H9 (cell line): ENCODE measurements around the gene ATAT1. TPM values are rescaled to one million over a fixed set of nuclear protein-coding genes. Genes with fewer than 3 reads are reported as not detected.
A peak's percentile ranks its signal among the peaks of the same experiment; 100 is the strongest.

ENCODE experiments used
- DNase-seq: peaks from one replicate; pipeline ENCODE4 v3.0.0-alpha.2; 2017
- H2AFZ ChIP-seq: one replicate; pipeline ENCODE4 v1.6.1; 2013; ENCODE audit warnings: mild to moderate bottlenecking, low read length, control low read depth, moderate library complexity
- H2AK5ac ChIP-seq: 2 replicates; pipeline ENCODE4 v1.6.1; 2013; ENCODE audit warnings: low read length, control low read depth, mixed read lengths; ENCODE audit not compliant: insufficient read length
- H2BK120ac ChIP-seq: one replicate; pipeline ENCODE4 v1.6.1; 2013; ENCODE audit warnings: low read depth, mild to moderate bottlenecking, low read length, control low read depth, inconsistent platforms; ENCODE audit not compliant: poor library complexity, severe bottlenecking
- H2BK12ac ChIP-seq: 2 replicates; pipeline ENCODE4 v1.6.1; 2013; ENCODE audit warnings: low read length, control low read depth, mixed read lengths, low read depth; ENCODE audit not compliant: insufficient read length
- H2BK15ac ChIP-seq: 2 replicates; pipeline ENCODE4 v1.6.1; 2013; ENCODE audit warnings: low read depth, low read length, control low read depth
- H2BK20ac ChIP-seq: one replicate; pipeline ENCODE4 v1.6.1; 2013; ENCODE audit warnings: low read depth, mild to moderate bottlenecking, low read length, control low read depth, inconsistent platforms; ENCODE audit not compliant: poor library complexity, severe bottlenecking
- H2BK5ac ChIP-seq: 2 replicates; pipeline ENCODE4 v1.6.1; 2013; ENCODE audit warnings: low read length, control low read depth, mixed read lengths; ENCODE audit not compliant: insufficient read length
- H3K14ac ChIP-seq: 2 replicates; pipeline ENCODE4 v1.6.1; 2013; ENCODE audit warnings: low read length, control low read depth; ENCODE audit not compliant: insufficient read depth
- H3K18ac ChIP-seq: 2 replicates; pipeline ENCODE4 v1.6.1; 2013; ENCODE audit warnings: low read depth, mild to moderate bottlenecking, mixed read lengths, low read length, control low read depth; ENCODE audit not compliant: insufficient read length
- H3K23ac ChIP-seq: 2 replicates; pipeline ENCODE4 v1.6.1; 2013; ENCODE audit warnings: low read length, control low read depth, mixed read lengths, low read depth; ENCODE audit not compliant: insufficient read length
- H3K23me2 ChIP-seq: 2 replicates; pipeline ENCODE4 v1.6.1; 2013; ENCODE audit warnings: low read depth, mild to moderate bottlenecking, mixed read lengths, low read length, control low read depth; ENCODE audit not compliant: insufficient read length, poor library complexity, severe bottlenecking
- H3K27ac ChIP-seq: 2 replicates; pipeline ENCODE4 v1.5.1; 2013; ENCODE audit warnings: low read length, control low read depth, mixed read lengths, low read depth; ENCODE audit not compliant: insufficient read length
- H3K27me3 ChIP-seq: 2 replicates; pipeline ENCODE4 v1.6.1; 2013; ENCODE audit warnings: low read length, control low read depth, inconsistent platforms; ENCODE audit not compliant: insufficient read depth
- H3K4ac ChIP-seq: 2 replicates; pipeline ENCODE4 v1.6.1; 2013; ENCODE audit warnings: low read depth, mild to moderate bottlenecking, control low read depth, inconsistent platforms, low read length, moderate library complexity
- H3K4me1 ChIP-seq: 2 replicates; pipeline ENCODE4 v1.6.1; 2013; ENCODE audit warnings: low read length, control low read depth, inconsistent platforms; ENCODE audit not compliant: insufficient read depth
- H3K4me2 ChIP-seq: 2 replicates; pipeline ENCODE4 v1.6.1; 2013; ENCODE audit warnings: low read length, control low read depth, mixed read lengths; ENCODE audit not compliant: insufficient read length, insufficient read depth
- H3K56ac ChIP-seq: 2 replicates; pipeline ENCODE4 v1.6.1; 2013; ENCODE audit warnings: low read depth, mild to moderate bottlenecking, mixed read lengths, low read length, control low read depth; ENCODE audit not compliant: insufficient read length
- H3K79me1 ChIP-seq: 2 replicates; pipeline ENCODE4 v1.6.1; 2013; ENCODE audit warnings: low read depth, mild to moderate bottlenecking, moderate library complexity, low read length, control low read depth, inconsistent platforms; ENCODE audit not compliant: insufficient read depth, poor library complexity, severe bottlenecking
- H3K79me2 ChIP-seq: 2 replicates; pipeline ENCODE4 v1.6.1; 2013; ENCODE audit warnings: low read length, control low read depth, inconsistent platforms; ENCODE audit not compliant: insufficient read depth
- H3K9ac ChIP-seq: 2 replicates; pipeline ENCODE4 v1.6.1; 2013; ENCODE audit warnings: low read length, control low read depth, mixed read lengths; ENCODE audit not compliant: insufficient read length; ENCODE audit errors: extremely low read depth
- H3K9me3 ChIP-seq: one replicate; pipeline ENCODE4 v1.6.1; 2013; ENCODE audit warnings: low read depth, low read length, inconsistent platforms; ENCODE audit not compliant: control insufficient read depth
- H3T11ph ChIP-seq: one replicate; pipeline ENCODE4 v1.6.1; 2013; ENCODE audit warnings: mild to moderate bottlenecking, low read length, control low read depth, inconsistent platforms
- H4K20me1 ChIP-seq: one replicate; pipeline ENCODE4 v1.6.1; 2013; ENCODE audit not compliant: control insufficient read depth, insufficient read length, insufficient read depth
- H4K5ac ChIP-seq: 2 replicates; pipeline ENCODE4 v1.6.1; 2013; ENCODE audit warnings: low read depth, mild to moderate bottlenecking, mixed read lengths, low read length, control low read depth; ENCODE audit not compliant: insufficient read length
- H4K8ac ChIP-seq: replicated peaks from 2 replicates; pipeline ENCODE4 v1.6.1; 2013; ENCODE audit warnings: low read length, control low read depth, mixed read lengths, low read depth; ENCODE audit not compliant: insufficient read length
- H4K91ac ChIP-seq: 2 replicates; pipeline ENCODE4 v1.6.1; 2013; ENCODE audit warnings: low read depth, mild to moderate bottlenecking, moderate library complexity, mixed read lengths, low read length, control low read depth; ENCODE audit not compliant: insufficient read length
- H3K27ac Mint-ChIP-seq, 3 experiments: 2 replicates in 2 of 3; 3 replicates in 1 of 3; pipeline ENCODE4 v1.8.0; 2020 to 2021; ENCODE audit warnings: mixed read lengths in 3 of 3, mild to moderate bottlenecking in 1 of 3, moderate library complexity in 1 of 3
- H3K27me3 Mint-ChIP-seq: 2 replicates; pipeline ENCODE4 v1.8.0; 2021; ENCODE audit warnings: low read depth, mild to moderate bottlenecking, moderate library complexity, mixed read lengths
- H3K36me3 Mint-ChIP-seq, 3 experiments: 2 replicates in 2 of 3; 3 replicates in 1 of 3; pipeline ENCODE4 v1.8.0; 2020 to 2021; ENCODE audit warnings: low read depth in 3 of 3, mixed read lengths in 3 of 3; ENCODE audit not compliant: insufficient read depth in 1 of 3
- H3K4me1 Mint-ChIP-seq, 2 experiments: 2 replicates each; pipeline ENCODE4 v1.8.0; 2020; ENCODE audit warnings: mixed read lengths in 2 of 2
- H3K4me3 Mint-ChIP-seq, 2 experiments: 2 replicates in 1 of 2; 3 replicates in 1 of 2; pipeline ENCODE4 v1.8.0; 2020 to 2021; ENCODE audit warnings: mild to moderate bottlenecking in 2 of 2, mixed read lengths in 2 of 2, moderate library complexity in 1 of 2
- H3K9me3 Mint-ChIP-seq, 2 experiments: 2 replicates in 1 of 2; 3 replicates in 1 of 2; pipeline ENCODE4 v1.8.0; 2020; ENCODE audit warnings: mild to moderate bottlenecking in 2 of 2, mixed read lengths in 2 of 2, moderate library complexity in 1 of 2
- WGBS: extraction: QIAGEN DNeasy Blood & Tissue Kit; methylation state at CpG from one replicate; pipeline ENCODE4 v1.1.7; 2013; ENCODE audit warnings: missing lambda C conversion rate, low lambda C conversion rate, mixed read lengths; ENCODE audit not compliant: insufficient read length; ENCODE audit errors: extremely low coverage; 5-methylcytosine and 5-hydroxymethylcytosine counted together
- total RNA-seq: library from RNA; stranded (reverse); gene quantifications from 2 replicates; pipeline ENCODE4 v1.2.1, GENCODE V29; 2021
- TF ChIP-seq, protein P1 (sequence below): fragments of 200-600 bp; sonication (generic); conservative IDR thresholded peaks from 3 replicates; pipeline ENCODE4 v1.8.0; 2021; ENCODE audit warnings: antibody characterized with exemption, mild to moderate bottlenecking

Gene ATAT1
- total RNA-seq, 1 experiment from 2014 or later = 20.1 TPM

DNA sequence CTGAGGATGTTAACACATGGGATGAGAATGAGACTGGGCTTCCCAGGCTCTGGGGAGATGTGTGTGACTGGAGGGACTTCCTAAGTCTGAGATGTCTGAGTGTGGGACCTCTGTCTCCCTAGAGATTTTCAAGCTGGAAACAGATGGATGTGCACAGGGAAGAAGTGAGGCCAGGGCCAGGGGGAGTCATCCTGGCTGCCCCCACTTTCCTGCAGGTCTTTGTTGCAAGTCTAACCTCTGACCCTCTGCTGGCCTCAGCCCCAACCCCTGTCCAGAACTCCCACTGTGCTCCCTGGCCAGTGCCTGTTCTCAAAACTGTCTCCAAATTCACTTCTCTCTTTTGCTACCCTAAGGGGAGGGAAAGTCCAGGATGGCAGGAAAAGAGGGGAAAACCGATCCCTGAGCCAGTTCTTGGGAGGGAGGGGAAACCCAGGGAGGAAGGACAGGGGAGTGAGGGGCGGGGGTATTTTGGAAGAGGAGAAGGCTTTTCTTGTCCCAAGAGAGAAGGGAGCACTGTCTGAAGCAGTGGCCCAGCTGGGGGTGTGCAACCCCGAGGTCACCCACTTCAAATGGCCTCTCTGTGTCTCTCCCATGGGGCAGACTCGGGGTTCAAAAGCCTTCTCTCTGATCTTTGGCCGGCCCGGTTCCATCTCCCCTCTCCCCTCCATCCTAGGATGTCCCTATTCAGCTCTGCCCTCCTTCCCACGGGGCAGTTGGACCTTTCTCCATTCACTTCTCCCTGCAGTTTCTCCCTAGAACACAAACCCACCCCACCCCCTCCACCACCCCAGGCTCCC lies 56.7 kb downstream of the ATAT1 start:
- Mint-ChIP-seq H3K36me3 (peaks cover 5 to 24% (median 22%) of the 10 kb centered on the region in 3 experiments), H3K27ac (peak overlapping the region; percentile 91 to 92 (median 92); a peak in 4 of 7 replicates), H3K4me1 (peaks cover 66 to 68% of the 10 kb centered on the region in 2 experiments), H3K4me3 (peak overlapping the region; percentile 35 to 73), H3K9me3 (no peaks in the 10 kb centered on the region; a peak in 1 of 5 replicates), H3K27me3 (peaks cover 3% of the 10 kb centered on the region; the same call in 1 of the 2 replicates)
- Histone ChIP-seq H2AFZ (no peak overlapping the region), H3K27me3 (no peaks in the 10 kb centered on the region), H3K79me1 (no peaks in the 10 kb centered on the region), H4K8ac (no peak overlapping the region), H4K20me1 (no peaks in the 10 kb centered on the region), H4K5ac (no peak overlapping the region), H3K23ac (no peak overlapping the region), H3K14ac (no peak overlapping the region), H3K9me3 (no peaks in the 10 kb centered on the region), H3K23me2 (peaks cover 22% of the 10 kb centered on the region), H3K79me2 (peaks cover 2% of the 10 kb centered on the region; the same call in 1 of the 2 replicates), H3K27ac (no peak overlapping the region), H3K4me1 (peaks cover 14% of the 10 kb centered on the region; the same call in 1 of the 2 replicates), H3K4ac (no peak overlapping the region), H3K56ac (no peak overlapping the region), H3K9ac (peak overlapping the region; percentile 27), H2BK5ac (no peak overlapping the region), H2AK5ac (no peak overlapping the region), H2BK120ac (no peak overlapping the region), H2BK20ac (no peak overlapping the region), H4K91ac (no peak overlapping the region), H2BK12ac (no peak overlapping the region), H3T11ph (no peak overlapping the region), H2BK15ac (no peak overlapping the region), H3K4me2 (peak overlapping the region; percentile 40), H3K18ac (no peak overlapping the region)
- no CpG with 5 or more reads among the region's 7 CpGs for WGBS
- DNase-seq = no peak
- TF ChIP-seq, protein P1, sequence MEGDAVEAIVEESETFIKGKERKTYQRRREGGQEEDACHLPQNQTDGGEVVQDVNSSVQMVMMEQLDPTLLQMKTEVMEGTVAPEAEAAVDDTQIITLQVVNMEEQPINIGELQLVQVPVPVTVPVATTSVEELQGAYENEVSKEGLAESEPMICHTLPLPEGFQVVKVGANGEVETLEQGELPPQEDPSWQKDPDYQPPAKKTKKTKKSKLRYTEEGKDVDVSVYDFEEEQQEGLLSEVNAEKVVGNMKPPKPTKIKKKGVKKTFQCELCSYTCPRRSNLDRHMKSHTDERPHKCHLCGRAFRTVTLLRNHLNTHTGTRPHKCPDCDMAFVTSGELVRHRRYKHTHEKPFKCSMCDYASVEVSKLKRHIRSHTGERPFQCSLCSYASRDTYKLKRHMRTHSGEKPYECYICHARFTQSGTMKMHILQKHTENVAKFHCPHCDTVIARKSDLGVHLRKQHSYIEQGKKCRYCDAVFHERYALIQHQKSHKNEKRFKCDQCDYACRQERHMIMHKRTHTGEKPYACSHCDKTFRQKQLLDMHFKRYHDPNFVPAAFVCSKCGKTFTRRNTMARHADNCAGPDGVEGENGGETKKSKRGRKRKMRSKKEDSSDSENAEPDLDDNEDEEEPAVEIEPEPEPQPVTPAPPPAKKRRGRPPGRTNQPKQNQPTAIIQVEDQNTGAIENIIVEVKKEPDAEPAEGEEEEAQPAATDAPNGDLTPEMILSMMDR = no peak
